ENCODE measurements around the gene SEPTIN8.

DNA sequence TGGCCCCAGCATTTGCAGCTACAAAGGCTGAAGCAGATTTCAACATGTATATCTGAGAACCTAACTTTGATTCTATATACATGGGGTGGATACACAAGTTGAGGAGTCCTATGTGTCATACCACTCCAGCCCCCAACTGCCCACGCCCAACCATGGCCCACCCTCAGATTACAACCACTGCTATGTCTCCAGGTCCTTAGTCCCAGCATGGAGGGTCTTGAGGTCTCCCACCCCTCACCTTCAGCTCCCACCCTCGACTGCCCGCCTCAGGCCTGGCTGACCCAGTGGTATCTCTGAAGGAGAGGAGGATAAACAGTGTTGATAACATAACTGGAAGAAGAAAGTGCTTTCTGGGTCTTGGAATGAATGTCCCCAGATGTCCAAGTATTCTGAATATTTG lies 44.3 kb upstream of the SEPTIN8 start:
- TF ChIP-seq, protein P1, sequence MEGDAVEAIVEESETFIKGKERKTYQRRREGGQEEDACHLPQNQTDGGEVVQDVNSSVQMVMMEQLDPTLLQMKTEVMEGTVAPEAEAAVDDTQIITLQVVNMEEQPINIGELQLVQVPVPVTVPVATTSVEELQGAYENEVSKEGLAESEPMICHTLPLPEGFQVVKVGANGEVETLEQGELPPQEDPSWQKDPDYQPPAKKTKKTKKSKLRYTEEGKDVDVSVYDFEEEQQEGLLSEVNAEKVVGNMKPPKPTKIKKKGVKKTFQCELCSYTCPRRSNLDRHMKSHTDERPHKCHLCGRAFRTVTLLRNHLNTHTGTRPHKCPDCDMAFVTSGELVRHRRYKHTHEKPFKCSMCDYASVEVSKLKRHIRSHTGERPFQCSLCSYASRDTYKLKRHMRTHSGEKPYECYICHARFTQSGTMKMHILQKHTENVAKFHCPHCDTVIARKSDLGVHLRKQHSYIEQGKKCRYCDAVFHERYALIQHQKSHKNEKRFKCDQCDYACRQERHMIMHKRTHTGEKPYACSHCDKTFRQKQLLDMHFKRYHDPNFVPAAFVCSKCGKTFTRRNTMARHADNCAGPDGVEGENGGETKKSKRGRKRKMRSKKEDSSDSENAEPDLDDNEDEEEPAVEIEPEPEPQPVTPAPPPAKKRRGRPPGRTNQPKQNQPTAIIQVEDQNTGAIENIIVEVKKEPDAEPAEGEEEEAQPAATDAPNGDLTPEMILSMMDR (conservative IDR thresholded peaks at IDR 0.05; ENCODE audit: low read length) = no peak
- no peak for TF ChIP-seq EZH2phosphoT487 (IDR thresholded peaks at IDR 0.05; ENCODE audit: borderline replicate concordance, low read depth, low read length)
